ENCODE data around the gene MVB12B. TPM values are rescaled to one million over a fixed set of nuclear protein-coding genes. Genes with fewer than 3 reads are reported as not detected.

Gene MVB12B
- total and polyA plus RNA-seq, 9 donors = 7.0 to 23.1 (median 17.8) TPM

- Histone ChIP-seq H3K4me3 (no peak overlapping the region), H3K27me3 (no peaks in the 10 kb centered on the region), H3K9me3 (no peaks in the 10 kb centered on the region), H3K27ac (no peak overlapping the region), H3K36me3 (no peaks in the 10 kb centered on the region), H3K4me1 (ENCODE audit: insufficient read depth) (no peaks in the 10 kb centered on the region)
- DNase-seq = no peak
- intact Hi-C loops (cut with DNase I) = no loop called here
- TF ChIP-seq CTCF (IDR thresholded peaks at IDR 0.05) (no peak), POLR2A (IDR thresholded peaks at IDR 0.05) (no peak), EP300 (IDR thresholded peaks at IDR 0.05) (no peak)
- WGBS, 3 donors = 96% methylated on average over 2 of the region's 2 CpGs
Measured at GRCh38 chr9:126417684-126418083, 91.1 kb downstream of the MVB12B start.

DNA sequence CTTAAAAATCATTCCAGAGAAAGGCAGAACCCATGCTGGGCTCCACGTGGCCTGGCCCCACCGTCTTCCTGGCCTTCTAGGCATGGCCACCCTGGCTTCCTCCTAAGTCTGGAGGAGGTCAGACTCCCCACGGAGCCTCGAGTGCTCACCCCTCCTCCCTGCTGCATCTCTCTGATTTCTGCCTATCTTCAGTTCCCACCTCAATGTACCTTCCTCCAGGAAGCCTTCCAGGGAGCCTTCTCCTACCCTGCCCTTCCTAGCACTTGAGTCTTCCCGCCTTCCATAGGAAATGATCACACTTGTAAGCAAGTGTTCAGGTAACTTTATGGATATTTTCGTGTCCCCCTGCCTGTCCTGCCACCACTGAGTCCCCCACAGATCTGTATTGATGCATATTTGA, 92.0 kb downstream of the MVB12B start:
- Histone ChIP-seq H3K9me3 (no peaks in the 10 kb centered on the region), H3K4me3 (no peak overlapping the region), H3K4me1 (ENCODE audit: insufficient read depth) (no peaks in the 10 kb centered on the region), H3K36me3 (no peaks in the 10 kb centered on the region), H3K27me3 (no peaks in the 10 kb centered on the region), H3K27ac (no peak overlapping the region)
- no peak for DNase-seq
- intact Hi-C loops (cut with DNase I) = no loop called here
- 90 to 91% (median 91%) methylated on average over 6 of the region's 6 CpGs for WGBS, 3 donors
- TF ChIP-seq EP300 (IDR thresholded peaks at IDR 0.05) = no peak
- TF ChIP-seq POLR2A (IDR thresholded peaks at IDR 0.05) = no peak
- TF ChIP-seq CTCF (IDR thresholded peaks at IDR 0.05) = no peak

- H3K27ac ChIP-seq = no peak overlapping the region
- no peaks in the 10 kb centered on the region for H3K4me1 ChIP-seq (ENCODE audit: insufficient read depth)
- H3K36me3 ChIP-seq = no peaks in the 10 kb centered on the region
- DNase-seq = no peak
- WGBS, 3 donors = 37 to 52% (median 52%) methylated on average over 6 of the region's 6 CpGs
- no peak overlapping the region for H3K4me3 ChIP-seq
- intact Hi-C loops (cut with DNase I) = no loop called here
- TF ChIP-seq POLR2A (IDR thresholded peaks at IDR 0.05) (no peak), CTCF (IDR thresholded peaks at IDR 0.05) (no peak), EP300 (IDR thresholded peaks at IDR 0.05) (no peak)
- H3K9me3 ChIP-seq = no peaks in the 10 kb centered on the region
- no peaks in the 10 kb centered on the region for H3K27me3 ChIP-seq
Measured at GRCh38 chr9:126419475-126419874, 92.8 kb downstream of the MVB12B start.

DNA sequence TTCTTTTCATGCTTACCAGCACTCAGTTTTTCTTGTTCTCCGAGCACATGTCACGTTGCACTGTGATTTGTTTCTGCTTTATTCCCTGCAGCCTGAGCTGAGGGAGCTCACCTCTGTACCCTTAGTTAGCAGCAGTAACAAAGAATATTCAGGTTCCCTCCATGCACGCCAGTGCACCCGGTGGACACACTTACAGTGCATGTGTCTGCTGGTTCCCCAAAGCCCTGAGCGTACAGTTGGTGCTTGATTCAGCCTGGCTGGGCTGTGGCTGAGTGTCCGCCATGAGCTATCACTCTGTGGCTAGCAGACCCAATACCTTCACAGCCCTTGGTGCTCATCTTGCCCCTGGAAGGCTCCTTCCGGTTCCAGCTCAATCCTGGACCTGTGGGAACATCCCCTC, 93.5 kb downstream of the MVB12B start:
- no peak overlapping the region for H3K27ac ChIP-seq
- no peak overlapping the region for H3K4me3 ChIP-seq
- no peaks in the 10 kb centered on the region for H3K27me3 ChIP-seq
- TF ChIP-seq POLR2A (IDR thresholded peaks at IDR 0.05) (no peak), CTCF (IDR thresholded peaks at IDR 0.05) (no peak), EP300 (IDR thresholded peaks at IDR 0.05) (no peak)
- no peaks in the 10 kb centered on the region for H3K9me3 ChIP-seq
- WGBS, 3 donors = 90 to 95% (median 91%) methylated on average over 7 of the region's 7 CpGs
- no peak for DNase-seq
- H3K4me1 ChIP-seq (ENCODE audit: insufficient read depth) = no peaks in the 10 kb centered on the region
- H3K36me3 ChIP-seq = no peaks in the 10 kb centered on the region
- intact Hi-C loops (cut with DNase I) = no loop called here
